Stimulated activated CD8-positive, alpha-beta memory T cell treated with anti-CD3 and anti-CD28 coated beads, Interleukin-7, amount 100 ng/mL, for 24 hours (primary cell): ENCODE results near the gene DVL3.
"Not testable (repeated sequence)": the region's sequence is repeated elsewhere in the genome, so short reads cannot be mapped to it uniquely, and the experiment has no call there.

Experiments
- DNase-seq: peaks from one replicate; pipeline ENCODE4 v3.0.0-alpha.2; 2020; ENCODE audit warnings: low read depth

Gene DVL3

GRCh38 chr3:184154885-184155643, at the start of gene DVL3:
DVL3 (plus strand) TSS chr3:184155377; CDS start chr3:184155636, 259 bp downstream.
- DNase-seq: no peak

GRCh38 chr3:184110316-184110725, 44.9 kb upstream of the DVL3 start:
- DNase-seq: no peak

GRCh38 chr3:184116017-184116416, 39.2 kb upstream of the DVL3 start:
- no peak for DNase-seq

GRCh38 chr3:184117636-184118035, 37.5 kb upstream of the DVL3 start:
- no peak for DNase-seq

GRCh38 chr3:184121031-184121430, 34.1 kb upstream of the DVL3 start:
- not testable (repeated sequence) for DNase-seq

GRCh38 chr3:184126006-184126405, 29.2 kb upstream of the DVL3 start:
- no peak for DNase-seq

GRCh38 chr3:184129012-184129411, 26.2 kb upstream of the DVL3 start:
- DNase-seq: no peak

GRCh38 chr3:184132945-184133344, 22.2 kb upstream of the DVL3 start:
- DNase-seq: no peak

- peak; percentile 38 for DNase-seq
Measured at GRCh38 chr3:184133840-184134745, 21.1 kb upstream of the DVL3 start.

- no peak for DNase-seq
Measured at GRCh38 chr3:184134746-184135148, 20.4 kb upstream of the DVL3 start.

- peak; percentile 63 for DNase-seq
Measured at GRCh38 chr3:184135149-184135910, 19.8 kb upstream of the DVL3 start, which contains the start of gene EIF2B5. EIF2B5 (plus strand) TSS chr3:184135358; CDS start chr3:184135386, 28 bp downstream.

- no peak for DNase-seq
Measured at GRCh38 chr3:184135911-184136260, 19.3 kb upstream of the DVL3 start.

- no peak for DNase-seq
Measured at GRCh38 chr3:184140436-184140835, 14.7 kb upstream of the DVL3 start.

GRCh38 chr3:184142199-184142598, 13.0 kb upstream of the DVL3 start:
- DNase-seq: no peak

GRCh38 chr3:184143327-184143726, 11.8 kb upstream of the DVL3 start:
- no peak for DNase-seq

GRCh38 chr3:184144505-184144904, 10.7 kb upstream of the DVL3 start:
- DNase-seq: no peak

- no peak for DNase-seq
Measured at GRCh38 chr3:184145111-184145524, 10.1 kb upstream of the DVL3 start.

GRCh38 chr3:184145751-184146270, 9.4 kb upstream of the DVL3 start:
- no peak for DNase-seq

- no peak for DNase-seq
Measured at GRCh38 chr3:184148076-184148475, 7.1 kb upstream of the DVL3 start.

GRCh38 chr3:184149123-184149522, 6.1 kb upstream of the DVL3 start:
- no peak for DNase-seq

- not testable (repeated sequence) for DNase-seq
Measured at GRCh38 chr3:184149770-184150169, 5.4 kb upstream of the DVL3 start.
